Measurements from ENCODE around the gene SLC25A17.
"Not testable (repeated sequence)": the region's sequence is repeated elsewhere in the genome, so short reads cannot be mapped to it uniquely, and the experiment has no call there.

Gene SLC25A17

DNA sequence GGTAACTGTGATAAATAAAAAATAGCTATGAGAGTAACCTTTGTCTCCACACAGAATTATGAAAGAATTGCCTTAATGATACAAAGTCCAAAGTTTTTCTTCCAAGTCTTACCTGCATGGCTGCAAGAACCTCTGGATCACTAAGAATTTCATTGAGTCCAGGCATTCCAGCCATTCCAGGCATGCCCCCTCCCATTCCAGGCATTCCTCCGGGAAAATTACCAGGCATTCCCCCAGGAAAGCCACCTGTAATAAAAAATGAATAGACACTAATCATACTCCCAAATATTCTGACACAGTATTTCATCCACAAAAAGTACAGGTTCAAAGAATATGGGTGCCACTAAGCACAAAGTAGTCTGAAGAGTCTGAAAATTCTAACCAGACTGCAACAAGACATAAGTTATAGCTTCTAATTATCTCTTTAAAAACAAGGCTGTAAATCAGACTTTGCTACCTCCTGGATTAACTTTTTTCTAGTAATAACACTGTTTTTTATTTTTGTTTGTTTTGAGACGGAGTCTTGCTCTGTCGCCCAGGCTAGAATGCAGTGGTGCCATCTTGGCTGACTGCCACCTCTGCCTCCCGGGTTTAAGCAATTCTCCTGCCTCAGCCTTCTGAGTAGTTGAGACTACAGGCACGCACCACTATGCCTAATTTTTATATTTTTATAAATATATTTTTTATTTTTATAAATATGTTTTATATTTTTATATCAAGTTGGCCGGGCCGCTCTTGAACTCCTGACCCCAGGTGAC, 8.0 kb upstream of the SLC25A17 start:
- no peak overlapping the region for H3K4me3 ChIP-seq (ENCODE audit: low read length)
- H3K27ac ChIP-seq (ENCODE audit: low read length): no peak overlapping the region
- no peak overlapping the region for H3K4me2 ChIP-seq (ENCODE audit: low read length)
- no peak overlapping the region for H3K9ac ChIP-seq (ENCODE audit: low read length)
- no peak for TF ChIP-seq EZH2phosphoT487 (IDR thresholded peaks at IDR 0.05; ENCODE audit: low read depth)
- TF ChIP-seq, protein P1, sequence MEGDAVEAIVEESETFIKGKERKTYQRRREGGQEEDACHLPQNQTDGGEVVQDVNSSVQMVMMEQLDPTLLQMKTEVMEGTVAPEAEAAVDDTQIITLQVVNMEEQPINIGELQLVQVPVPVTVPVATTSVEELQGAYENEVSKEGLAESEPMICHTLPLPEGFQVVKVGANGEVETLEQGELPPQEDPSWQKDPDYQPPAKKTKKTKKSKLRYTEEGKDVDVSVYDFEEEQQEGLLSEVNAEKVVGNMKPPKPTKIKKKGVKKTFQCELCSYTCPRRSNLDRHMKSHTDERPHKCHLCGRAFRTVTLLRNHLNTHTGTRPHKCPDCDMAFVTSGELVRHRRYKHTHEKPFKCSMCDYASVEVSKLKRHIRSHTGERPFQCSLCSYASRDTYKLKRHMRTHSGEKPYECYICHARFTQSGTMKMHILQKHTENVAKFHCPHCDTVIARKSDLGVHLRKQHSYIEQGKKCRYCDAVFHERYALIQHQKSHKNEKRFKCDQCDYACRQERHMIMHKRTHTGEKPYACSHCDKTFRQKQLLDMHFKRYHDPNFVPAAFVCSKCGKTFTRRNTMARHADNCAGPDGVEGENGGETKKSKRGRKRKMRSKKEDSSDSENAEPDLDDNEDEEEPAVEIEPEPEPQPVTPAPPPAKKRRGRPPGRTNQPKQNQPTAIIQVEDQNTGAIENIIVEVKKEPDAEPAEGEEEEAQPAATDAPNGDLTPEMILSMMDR (IDR thresholded peaks at IDR 0.05; ENCODE audit: low read depth, low read length): no peak
- no peak overlapping the region for H2AFZ ChIP-seq (ENCODE audit: low read depth, low read length)
- no peaks in the 10 kb centered on the region for H3K79me2 ChIP-seq (ENCODE audit: low read length)
- H3K9me3 ChIP-seq (ENCODE audit: insufficient read depth, low read length): no peaks in the 10 kb centered on the region
- peaks cover 41% of the 10 kb centered on the region for H3K36me3 ChIP-seq (replicated peaks; ENCODE audit: low read depth, low read length)
- H3K27me3 ChIP-seq (ENCODE audit: low read depth, low read length): no peaks in the 10 kb centered on the region
- no peaks in the 10 kb centered on the region for H4K20me1 ChIP-seq (ENCODE audit: insufficient read depth, low read length)
- H3K4me1 ChIP-seq (ENCODE audit: low read length): peaks cover 13% of the 10 kb centered on the region

DNA sequence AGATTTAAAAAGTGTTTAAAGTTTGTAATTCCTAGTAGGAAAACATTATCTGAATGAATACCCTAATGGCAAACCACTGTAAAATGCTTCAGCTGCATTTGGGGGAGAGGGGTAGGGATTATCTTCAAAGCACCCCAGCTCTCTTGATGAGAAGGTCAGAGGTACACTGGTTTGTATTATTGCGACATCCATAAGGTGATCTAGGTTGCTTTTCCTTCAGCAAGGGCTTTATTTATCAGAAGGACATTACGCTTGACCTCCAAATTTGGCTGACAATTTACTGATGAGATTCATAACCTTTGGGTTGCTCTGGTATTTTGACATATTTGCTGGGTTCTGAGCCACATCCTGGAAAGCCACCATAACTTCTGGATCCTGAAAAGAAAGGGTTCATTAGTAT, 7.1 kb upstream of the SLC25A17 start:
- H3K4me2 ChIP-seq (ENCODE audit: low read length); H3K4me3 ChIP-seq (ENCODE audit: low read length); H3K79me2 ChIP-seq (ENCODE audit: low read length); H3K27me3 ChIP-seq (ENCODE audit: low read depth, low read length); H3K9ac ChIP-seq (ENCODE audit: low read length); H4K20me1 ChIP-seq (ENCODE audit: insufficient read depth, low read length); H3K9me3 ChIP-seq (ENCODE audit: insufficient read depth, low read length); H2AFZ ChIP-seq (ENCODE audit: low read depth, low read length); H3K27ac ChIP-seq (ENCODE audit: low read length): not testable (repeated sequence)
- Histone ChIP-seq H3K36me3 (replicated peaks; ENCODE audit: low read depth, low read length) (peaks cover 36% of the 10 kb centered on the region), H3K4me1 (ENCODE audit: low read length) (peaks cover 13% of the 10 kb centered on the region)

DNA sequence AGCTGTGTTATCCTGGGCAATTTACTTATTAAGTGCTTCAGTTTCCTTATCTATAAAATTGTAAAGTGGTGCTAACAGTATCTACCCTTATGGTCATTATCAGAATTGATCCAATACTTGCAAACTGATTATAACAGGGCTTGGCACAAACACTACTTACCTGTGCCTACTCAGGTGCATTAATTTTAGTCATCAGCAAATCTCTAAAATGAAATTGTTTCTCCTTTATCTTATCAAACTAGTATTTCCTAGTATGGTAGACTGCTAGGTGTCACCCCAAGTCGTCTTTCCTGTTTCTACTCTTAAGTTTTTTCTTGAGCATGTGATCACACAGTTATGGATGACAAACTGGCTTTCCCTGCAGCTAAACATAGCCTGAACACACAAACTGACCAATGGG, 4.3 kb upstream of the SLC25A17 start:
- Histone ChIP-seq H3K4me2 (ENCODE audit: low read length) (peak overlapping the region; percentile 11; the same call in 1 of the 2 replicates), H3K4me1 (ENCODE audit: low read length) (peaks cover 20% of the 10 kb centered on the region), H3K4me3 (ENCODE audit: low read length) (no peak overlapping the region), H3K9ac (ENCODE audit: low read length) (no peak overlapping the region), H3K27ac (ENCODE audit: low read length) (peak overlapping the region; percentile 46), H3K27me3 (ENCODE audit: low read depth, low read length) (no peaks in the 10 kb centered on the region), H2AFZ (ENCODE audit: low read depth, low read length) (no peak overlapping the region), H3K36me3 (replicated peaks; ENCODE audit: low read depth, low read length) (peaks cover 14% of the 10 kb centered on the region), H3K9me3 (ENCODE audit: insufficient read depth, low read length) (no peaks in the 10 kb centered on the region), H3K79me2 (ENCODE audit: low read length) (peaks cover 7% of the 10 kb centered on the region), H4K20me1 (ENCODE audit: insufficient read depth, low read length) (no peaks in the 10 kb centered on the region)
- TF ChIP-seq EZH2phosphoT487 (IDR thresholded peaks at IDR 0.05; ENCODE audit: low read depth): no peak
- TF ChIP-seq, protein P1 (IDR thresholded peaks at IDR 0.05; ENCODE audit: low read depth, low read length): no peak

DNA sequence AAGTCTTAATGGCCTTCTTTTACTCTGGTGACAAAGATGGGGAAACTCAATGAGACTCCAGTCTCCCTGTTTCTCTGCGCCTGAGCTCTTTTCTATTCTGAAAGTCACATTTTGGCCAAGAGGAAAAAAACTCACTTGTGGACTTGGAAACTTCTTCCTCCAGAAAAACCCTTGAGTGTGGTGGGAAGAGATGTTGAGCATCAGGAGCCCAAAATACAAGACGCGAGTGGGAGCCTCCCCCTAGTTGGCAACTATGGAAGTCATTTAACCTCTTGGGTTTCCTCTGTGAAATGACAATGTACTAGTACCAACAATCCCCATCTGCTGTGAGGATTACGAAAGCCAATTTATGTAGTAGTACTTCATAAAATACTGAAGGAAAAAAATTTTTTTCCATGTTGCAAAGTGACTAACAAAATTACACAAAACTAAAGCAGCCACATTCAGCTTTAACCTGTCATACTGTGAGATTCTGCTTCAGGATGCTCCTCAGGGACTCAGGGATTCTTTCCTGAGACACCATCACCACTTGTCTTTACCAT, 524 bp upstream of the SLC25A17 start:
- Histone ChIP-seq H4K20me1 (ENCODE audit: insufficient read depth, low read length) (no peaks in the 10 kb centered on the region), H3K27ac (ENCODE audit: low read length) (peak overlapping the region; percentile 33), H3K9me3 (ENCODE audit: insufficient read depth, low read length) (no peaks in the 10 kb centered on the region), H3K9ac (ENCODE audit: low read length) (peak overlapping the region; percentile 74), H3K4me2 (ENCODE audit: low read length) (peak overlapping the region; percentile 89), H3K4me3 (ENCODE audit: low read length) (peak overlapping the region; percentile 99), H3K79me2 (ENCODE audit: low read length) (peaks cover 44% of the 10 kb centered on the region), H3K4me1 (ENCODE audit: low read length) (peaks cover 36% of the 10 kb centered on the region), H3K36me3 (replicated peaks; ENCODE audit: low read depth, low read length) (peaks cover 18% of the 10 kb centered on the region), H3K27me3 (ENCODE audit: low read depth, low read length) (no peaks in the 10 kb centered on the region), H2AFZ (ENCODE audit: low read depth, low read length) (peak overlapping the region; percentile 91)
- TF ChIP-seq, protein P1 (IDR thresholded peaks at IDR 0.05; ENCODE audit: low read depth, low read length): no peak
- no peak for TF ChIP-seq EZH2phosphoT487 (IDR thresholded peaks at IDR 0.05; ENCODE audit: low read depth)
